ENCODE measurements around the gene RLN1. TPM values are rescaled to one million over a fixed set of nuclear protein-coding genes. Genes with fewer than 3 reads are reported as not detected.

The RLN1 gene, protein sequence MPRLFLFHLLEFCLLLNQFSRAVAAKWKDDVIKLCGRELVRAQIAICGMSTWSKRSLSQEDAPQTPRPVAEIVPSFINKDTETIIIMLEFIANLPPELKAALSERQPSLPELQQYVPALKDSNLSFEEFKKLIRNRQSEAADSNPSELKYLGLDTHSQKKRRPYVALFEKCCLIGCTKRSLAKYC
- total RNA-seq: not detected in 2 replicates

DNA sequence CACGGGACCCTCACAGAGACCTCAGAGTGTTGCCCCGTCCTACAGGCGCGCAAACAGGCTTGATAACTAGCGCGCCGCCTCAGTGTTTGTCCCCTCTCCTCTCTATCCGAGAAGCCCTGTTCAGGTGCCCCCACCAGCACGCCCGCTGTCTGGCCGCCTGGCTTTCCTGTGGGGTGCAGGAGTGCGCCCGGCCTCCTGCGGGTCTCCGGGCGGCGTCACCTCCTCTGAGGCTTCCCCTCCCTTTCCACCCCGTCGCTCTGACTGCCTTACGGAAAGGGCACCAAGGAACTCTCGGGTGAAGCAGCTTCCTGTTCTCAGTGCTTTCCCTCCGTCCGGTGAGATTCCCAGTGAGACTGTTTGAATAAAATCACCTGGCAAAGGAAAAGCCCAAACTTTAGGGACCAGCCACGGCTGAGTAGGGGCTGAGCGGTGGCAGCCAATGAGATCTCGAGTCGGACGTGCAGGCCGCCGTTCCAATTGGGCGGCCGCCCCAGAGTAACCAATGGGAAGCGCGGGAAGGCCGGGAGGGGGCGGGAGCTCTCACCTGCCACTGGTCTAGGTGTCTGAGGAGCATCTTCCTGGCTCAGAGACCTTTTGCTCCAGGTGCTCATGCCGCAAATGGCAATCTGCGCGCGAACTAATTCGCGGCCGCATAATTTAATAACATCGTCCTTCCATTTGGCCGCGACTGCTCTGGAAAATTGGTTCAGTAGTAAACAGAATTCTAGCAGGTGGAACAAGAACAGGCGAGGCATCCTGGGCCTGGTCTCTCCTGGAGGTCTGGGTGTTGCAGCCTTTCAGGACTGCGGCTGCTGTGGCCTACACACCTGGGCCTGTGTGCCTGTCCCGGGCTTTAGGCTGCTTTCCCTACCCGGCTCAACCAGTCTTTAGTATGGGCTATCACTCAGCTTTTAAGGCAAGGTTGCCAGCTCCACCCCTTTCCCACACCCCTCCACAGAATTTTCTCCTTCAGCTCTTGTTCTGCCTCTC, at the start of gene RLN1:
Gene RLN1 (minus strand): TSS at position 885 of the 990 bp plus-strand sequence. CDS start 130 bp downstream, at position 755.

DNA sequence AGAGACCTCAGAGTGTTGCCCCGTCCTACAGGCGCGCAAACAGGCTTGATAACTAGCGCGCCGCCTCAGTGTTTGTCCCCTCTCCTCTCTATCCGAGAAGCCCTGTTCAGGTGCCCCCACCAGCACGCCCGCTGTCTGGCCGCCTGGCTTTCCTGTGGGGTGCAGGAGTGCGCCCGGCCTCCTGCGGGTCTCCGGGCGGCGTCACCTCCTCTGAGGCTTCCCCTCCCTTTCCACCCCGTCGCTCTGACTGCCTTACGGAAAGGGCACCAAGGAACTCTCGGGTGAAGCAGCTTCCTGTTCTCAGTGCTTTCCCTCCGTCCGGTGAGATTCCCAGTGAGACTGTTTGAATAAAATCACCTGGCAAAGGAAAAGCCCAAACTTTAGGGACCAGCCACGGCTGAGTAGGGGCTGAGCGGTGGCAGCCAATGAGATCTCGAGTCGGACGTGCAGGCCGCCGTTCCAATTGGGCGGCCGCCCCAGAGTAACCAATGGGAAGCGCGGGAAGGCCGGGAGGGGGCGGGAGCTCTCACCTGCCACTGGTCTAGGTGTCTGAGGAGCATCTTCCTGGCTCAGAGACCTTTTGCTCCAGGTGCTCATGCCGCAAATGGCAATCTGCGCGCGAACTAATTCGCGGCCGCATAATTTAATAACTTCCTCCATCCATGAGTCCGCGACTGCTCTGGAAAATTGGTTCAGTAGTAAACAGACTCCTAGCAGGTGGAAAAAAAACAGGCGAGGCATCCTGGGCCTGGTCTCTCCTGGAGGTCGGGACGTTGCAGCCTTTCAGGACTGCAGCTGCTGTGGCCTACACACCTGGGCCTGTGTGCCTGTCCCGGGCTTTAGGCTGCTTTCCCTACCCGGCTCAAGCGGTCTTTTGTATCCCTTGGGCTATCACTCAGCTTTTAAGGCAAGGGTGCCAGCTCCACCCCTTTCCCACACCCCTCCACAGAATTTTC, 35.6 kb downstream of the RLN1 start, which contains the start of gene RLN2:
Gene RLN2 (minus strand): TSS at position 877 of the 956 bp plus-strand sequence. CDS start 136 bp downstream, at position 741.

Other genes with a start within 250 kb of the RLN1 start
- not detected in 2 replicates for gene INSL6, start 154.2 kb downstream of the RLN1 start, total RNA-seq
- gene INSL4, start 108.5 kb downstream of the RLN1 start, total RNA-seq: not detected in 2 replicates
- 1.0 and 2.3 TPM in 2 replicates for gene RLN2, start 35.2 kb downstream of the RLN1 start, total RNA-seq
- 12.9 and 24.6 TPM in 2 replicates for gene PLGRKT, start 98.0 kb upstream of the RLN1 start, total RNA-seq
- 1.0 and 12.1 TPM in 2 replicates for gene CD274, start 110.7 kb upstream of the RLN1 start, total RNA-seq
- gene PDCD1LG2, start 170.7 kb upstream of the RLN1 start, total RNA-seq: 0.89 and 2.0 TPM in 2 replicates